Fibroblast of gingiva (primary cell): Measurements from ENCODE around the gene HTRA2.

Experiments
- DNase-seq: peaks from one replicate; pipeline ENCODE4 v3.0.0-alpha.2; 2011; ENCODE audit warnings: low read depth

HTRA2 gene

DNA sequence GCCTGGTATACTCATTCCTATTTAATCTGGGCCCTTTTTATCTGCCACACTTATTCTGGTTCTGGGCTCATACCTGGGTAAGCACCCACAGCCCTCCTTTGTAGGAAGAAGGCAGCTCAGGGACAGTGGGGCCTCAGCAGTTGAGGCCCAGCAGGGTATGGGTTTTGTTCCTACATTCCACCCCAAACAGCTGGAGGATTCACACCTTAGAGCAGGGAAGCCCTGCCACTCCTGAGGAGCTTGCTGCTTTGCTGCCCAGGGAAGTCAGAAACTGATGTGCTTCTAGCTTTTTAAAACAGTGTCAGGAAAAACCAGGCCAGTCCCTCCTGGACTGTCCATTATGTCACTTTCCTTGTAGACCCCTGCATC, 29.2 kb upstream of the HTRA2 start:
- no peak for DNase-seq

DNA sequence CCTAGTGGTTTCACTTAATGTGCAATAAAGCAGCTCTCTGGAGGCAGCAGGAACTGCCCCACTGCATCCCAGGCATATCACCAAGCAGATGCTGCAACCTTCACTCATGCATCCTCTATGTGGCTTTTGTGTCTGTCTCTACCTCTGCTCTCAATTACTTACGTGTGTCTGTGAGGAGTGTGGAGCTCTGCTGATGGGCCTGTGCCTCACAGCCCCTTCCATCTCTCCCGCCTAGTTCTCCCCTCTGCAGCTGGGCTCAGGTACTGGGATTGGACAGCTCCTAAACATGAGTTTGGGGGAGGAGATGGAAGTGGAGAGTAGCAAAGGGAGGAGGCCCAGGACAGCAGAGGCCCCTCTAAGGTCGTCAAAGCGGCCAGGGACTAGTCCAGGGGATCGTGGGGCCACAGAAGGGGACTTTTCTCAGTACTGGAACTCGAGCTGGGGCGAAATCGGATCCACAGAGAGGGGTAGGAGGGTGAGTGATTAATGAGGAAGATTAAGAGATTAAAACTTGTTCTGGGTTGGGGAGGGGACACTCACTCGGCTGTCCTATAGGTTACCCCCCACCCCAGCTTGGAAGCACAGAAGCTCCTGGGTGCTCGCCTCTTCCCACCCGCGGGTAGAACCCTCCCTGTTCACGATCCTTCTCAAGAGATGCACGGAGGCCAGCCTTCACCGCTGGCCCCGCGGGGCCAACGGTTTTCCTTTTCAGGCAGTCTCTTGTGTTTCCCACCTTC, 28.2 kb upstream of the HTRA2 start:
- no peak for DNase-seq

DNA sequence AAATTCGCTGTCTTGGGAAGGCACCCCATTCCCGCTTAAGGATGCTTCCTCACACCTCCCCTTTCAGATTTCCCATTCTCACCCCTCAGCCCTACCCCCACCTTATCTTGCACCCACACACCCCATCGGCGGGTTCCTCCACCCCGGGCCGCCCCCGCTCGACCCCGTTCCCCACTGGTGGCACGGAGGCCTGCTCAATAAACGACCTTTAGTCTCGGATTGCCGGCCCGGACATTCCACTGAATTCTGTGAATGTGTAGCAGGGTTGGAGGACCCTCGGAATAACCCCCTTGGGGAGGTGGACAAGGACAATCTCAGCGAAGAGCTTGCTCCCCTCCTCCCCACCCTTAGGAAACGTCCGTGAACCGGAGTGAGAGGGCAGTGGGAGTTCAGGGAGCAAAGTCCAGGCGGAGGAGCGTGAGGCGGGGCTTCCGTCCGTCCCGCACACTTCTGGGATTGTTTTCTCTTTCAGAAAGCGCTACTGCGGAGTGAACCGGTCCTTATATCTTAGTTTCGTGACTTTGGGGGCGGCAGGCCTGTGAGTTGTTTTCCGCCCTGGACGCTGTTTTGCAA, 27.5 kb upstream of the HTRA2 start:
- DNase-seq = no peak

DNA sequence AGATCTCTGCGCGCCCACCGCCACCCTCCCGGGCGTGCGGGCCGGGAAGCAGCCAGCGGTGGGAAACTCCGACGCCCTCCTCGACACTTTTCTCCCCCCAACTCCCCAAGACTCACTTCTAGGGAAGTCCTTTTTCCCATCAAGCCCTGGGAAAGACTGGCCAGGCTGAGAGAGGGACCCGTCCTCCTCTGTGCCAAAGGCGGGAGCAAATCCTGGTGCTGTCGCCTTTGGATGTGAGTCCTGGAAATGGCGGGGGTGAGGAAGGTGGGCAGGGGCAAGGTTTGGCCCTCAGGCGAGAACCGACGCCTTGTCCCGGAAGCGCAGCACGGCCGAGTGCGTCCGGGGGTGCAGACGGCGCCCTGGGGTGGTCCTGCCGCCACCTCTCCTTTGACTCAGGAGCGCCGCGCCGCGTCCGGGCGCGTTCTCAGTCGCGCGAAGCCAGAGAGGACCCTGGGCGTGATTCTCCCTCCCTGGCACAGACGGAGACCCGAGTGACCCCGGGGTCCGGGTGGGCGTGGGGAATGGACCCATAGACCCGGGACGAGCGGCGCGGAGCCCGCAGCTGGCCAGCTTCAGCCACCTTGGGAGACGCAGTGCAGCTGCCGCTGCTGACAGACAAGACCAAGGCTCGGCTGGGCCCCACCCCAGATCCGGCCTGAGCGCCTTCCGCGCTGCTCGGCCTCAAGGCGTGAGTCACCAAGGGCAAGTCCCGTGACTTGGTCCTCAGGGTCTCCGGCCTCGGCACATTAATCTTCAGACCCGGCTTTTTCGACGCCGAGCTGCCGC, 26.8 kb upstream of the HTRA2 start:
- DNase-seq = peak; percentile 79

DNA sequence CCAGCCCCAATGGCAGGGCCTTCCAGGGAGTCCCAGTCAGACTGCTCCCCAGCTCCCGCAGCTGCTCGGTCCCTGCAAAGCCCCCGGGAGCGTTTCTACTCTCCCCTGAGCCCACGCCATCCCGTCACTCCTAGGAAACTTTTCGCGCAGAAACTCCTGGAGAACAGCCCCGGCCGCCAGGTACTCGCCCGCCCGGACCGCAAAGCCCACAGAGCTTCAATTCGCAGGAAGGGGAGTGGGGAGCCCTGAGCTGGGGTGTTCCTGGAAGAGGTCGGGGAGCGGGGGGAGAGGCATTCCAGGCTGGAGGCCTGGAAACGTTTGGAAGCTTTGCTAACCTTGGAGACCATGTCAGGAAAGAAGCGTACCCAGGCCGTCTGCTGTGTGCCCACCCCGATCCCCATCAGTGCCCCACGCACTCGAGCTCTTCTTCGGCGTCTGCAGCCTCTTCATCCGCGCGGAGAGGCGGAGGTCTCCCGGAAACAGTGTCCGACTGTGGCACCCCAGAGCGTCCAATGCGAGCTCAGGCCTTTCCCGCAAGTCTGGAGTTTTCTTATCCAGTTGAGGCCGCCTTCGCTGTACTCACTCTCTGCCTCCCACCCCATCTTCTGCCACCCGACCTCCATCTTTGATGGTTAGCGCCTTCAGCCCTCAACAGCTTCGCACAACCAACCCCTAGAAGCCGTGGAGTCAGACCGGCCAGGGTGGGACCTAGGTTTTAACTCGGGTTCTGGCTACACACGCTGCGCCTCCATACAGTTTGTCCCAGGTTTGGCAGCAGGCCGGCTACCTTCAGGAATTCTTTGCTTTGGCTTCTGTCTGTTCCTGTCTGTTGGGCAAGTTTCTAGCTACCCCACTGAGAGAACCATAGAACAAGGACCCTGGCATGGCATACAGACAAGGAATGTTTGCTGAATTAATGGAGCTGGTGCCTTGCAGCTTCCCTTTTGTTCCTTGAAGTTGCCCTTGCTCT, 25.9 kb upstream of the HTRA2 start:
- DNase-seq = no peak

DNA sequence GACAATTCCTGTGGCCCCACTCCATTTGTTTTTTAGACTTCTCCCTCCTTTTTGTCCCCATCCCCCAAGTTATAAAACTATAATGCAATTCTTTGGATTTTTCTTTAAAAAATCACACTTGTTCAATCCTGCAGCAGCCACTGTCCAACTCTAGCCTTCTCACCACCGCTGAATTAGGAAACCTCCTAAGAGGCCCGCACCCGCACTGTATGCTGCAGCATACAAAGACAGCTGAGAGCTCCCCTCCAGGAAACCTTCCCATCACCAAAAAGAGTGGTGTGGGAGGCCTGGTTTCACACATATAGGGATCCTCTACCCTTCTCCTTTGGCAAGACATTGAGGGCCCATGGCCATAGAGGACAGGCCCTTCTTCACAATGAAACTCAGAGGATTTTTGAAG, 25.1 kb upstream of the HTRA2 start:
- no peak for DNase-seq

DNA sequence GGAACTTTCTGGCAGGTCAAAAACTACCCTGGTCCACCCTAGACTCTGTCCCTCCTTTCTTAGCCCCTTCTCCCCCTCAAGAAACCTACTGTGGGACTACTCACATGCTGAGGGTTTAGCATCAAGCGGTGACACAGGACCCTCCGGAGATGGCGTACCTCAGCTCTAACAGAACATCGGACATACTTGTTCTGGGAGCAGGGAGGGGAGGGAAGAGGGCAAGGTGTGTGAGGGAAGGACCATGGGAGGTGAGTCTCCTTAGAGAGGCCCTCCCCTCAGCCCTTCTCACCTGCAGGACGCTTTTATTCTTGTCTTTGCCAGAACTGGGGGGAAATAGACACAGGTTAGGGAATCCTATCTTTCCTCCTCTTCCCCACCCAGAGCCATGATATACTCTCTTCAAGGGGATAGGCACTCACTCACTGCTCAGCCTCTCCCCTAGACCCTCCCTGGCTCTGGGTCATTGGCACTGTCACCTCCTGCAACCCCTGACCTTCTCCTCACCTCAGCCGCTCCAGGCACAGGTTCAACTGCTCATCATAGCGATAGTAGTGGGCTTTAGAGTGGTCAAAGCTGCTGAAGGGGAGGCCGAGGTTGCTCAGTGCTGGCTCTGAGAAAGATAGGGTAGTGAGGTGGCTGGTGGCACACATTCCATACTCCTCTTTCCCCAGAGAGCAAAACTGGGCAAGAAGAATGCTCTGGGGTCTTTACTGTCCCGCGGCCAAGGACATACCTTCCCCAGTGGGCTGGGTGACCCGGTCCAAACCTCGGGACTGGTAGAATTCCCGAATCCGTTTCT, 24.1 kb upstream of the HTRA2 start:
- DNase-seq = no peak

DNA sequence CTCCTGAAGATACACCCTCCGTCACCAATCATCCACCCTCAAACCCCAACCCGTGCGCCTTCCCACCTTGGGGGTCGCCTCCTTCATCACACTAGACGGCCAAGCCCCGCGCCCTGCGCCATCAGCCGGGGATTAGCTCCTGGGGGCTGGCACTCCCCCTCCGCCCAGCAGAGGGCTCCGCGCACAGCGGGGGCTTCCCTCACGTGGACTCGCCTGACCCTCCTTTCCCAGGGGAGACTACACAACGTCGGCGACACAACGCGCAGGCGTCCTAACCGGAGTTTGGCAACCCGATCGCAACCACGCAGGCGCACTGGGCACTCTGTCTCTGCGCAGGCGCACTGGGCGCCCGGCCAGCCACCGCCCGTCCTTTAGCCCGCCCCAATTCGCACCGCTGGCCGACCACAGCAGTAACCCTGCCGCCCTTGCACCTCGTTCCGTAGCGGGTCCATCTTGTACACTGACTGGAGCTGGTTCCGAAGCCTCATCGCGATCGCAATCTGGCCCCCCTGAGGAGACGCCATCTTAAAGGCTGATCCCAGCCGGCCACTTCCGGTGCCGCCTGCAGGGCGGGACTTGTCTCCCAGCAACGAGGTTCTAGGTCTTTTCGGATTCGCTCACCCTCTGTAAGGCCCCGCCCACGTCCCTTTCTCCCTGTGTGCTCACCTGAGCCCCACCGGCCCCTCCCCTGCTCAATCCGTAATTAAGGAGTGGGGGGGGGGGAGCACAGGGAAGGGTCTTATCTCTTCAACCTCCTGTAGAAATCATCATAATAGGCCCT, 22.4 kb upstream of the HTRA2 start, which contains the start of gene PCGF1:
Gene PCGF1, minus strand, starts transcription at position 551 of the 781 bp plus-strand sequence. Its CDS starts 27 bp downstream, at position 524.
- peak; percentile 96 for DNase-seq

DNA sequence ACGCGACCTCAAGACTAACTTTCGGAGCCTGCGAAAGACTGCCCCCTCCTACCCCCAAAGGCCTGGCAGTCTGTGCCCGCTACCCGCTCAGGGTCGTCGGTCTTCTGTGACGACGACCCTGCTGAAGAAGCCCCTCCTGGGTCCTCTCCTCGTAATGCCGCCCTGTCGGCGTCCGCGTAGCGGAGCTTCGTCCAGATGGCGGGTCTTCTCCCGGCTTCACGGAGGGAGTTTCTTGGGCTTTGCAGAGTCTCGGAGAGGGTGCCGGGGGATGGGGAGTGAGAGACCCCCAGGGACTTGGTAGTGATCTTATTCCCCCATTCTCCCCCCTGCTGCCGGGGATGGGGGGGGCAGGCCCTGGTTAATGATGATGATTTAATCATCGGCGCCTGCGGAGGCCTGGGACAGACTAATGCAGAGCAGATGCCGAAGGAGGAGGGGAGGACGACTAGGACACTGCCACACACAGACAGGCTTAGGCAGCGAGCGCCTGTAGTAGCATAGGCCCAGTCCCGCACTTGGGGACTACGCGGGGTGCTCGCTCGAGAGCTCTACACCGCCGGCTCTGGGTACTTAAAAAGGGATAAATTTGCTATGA, 21.7 kb upstream of the HTRA2 start:
- DNase-seq = peak; percentile 65

DNA sequence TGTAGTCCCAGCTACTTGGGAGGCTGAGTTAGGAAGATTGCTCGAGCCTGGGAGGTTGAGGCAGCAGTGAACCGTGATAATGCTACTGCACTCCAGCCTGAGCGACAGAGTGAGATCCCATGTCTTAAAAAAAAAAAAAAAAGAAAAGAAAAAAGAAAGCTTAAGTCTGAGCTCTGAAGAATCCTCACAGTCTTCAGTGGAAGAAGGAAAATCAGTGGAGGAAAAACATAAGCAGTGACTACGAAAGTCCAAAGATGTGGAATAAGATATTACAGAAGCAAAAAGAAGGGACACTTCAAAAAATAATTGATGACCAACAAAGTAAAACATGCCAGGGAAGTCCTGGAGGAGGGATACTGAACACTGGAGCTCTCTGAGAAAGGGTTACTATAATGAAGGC, 19.5 kb upstream of the HTRA2 start:
- DNase-seq = no peak

DNA sequence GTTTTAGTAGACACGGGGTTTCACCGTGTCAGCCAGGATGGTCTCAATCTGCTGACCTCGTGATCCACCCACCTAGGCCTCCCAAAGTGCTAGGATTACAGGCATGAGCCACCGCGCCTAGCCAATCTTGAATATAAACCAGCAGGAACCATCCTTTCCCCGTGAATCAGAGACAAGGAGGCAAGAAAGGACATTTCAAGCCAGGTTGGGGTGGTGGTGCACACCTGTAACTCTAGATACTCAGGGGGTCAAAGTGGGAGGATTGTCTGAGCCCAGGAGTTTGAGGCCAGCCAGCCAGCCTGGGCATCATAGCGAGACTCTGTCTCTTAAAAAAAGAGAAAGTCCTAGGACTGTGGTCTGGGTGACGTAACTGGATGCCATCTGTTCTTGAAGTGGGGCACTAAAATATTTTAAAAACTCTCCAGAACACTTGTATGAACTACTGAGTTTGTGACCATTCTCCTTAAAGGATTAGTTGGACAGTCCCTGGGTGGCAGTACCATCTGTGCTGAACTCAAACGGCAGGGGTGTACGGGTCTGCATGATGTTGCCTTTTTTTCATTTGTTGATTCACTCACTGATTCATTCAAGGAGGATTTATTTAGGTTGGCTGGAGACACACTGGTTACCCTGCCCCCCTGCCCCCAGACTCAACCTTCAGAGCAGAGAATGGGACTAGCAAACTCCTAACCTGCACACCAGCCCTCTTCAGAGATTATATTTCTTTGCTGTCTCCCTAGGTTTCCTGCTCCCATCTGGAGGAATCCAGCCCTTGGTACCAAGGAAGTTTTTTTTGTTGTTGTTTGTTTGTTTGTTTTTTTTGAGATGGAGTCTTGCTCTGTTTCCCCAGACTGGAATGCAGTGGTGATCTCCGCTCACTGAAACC, 18.4 kb upstream of the HTRA2 start:
- no peak for DNase-seq

DNA sequence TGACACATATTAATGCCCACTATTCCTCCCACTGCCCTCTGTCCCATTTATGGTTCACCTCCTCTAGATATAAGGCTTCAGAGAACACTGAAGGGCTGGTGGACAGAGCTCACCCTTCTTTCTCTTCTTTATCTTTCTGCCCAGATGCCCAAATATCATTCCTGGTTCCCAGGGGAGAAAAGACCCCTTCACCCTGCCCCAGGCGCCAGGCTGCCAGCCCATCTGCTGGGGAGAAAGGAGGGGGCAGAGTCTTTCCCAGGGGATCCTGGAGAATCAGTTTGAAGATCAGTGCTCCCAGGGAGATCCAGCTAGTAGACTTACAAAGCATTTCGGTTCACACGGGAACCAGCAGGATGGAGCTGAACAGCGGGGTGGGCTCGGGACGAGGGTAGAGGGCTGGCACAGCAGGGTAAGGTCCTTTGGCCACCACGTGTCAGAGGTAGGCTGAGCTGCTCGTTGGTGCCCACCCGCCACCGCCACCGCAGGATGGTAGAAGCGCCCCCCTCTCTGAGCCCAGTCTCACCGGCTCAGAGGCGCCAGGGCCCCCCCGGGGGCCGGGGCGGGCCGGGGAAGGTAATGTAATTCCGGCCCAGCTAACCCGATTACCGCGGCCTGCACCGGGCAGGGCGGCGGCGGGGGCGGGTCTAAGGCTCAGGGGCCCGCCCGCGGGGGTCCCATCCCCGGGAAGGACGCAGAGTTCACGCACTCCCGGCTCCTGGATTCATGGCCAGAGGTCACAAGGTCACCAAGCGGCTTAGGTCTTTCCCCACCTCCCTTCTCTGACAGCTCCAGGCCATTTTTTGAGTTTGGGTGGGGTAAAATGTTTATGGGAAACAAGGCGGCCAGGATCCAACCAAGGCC, 16.8 kb upstream of the HTRA2 start:
- DNase-seq = no peak

DNA sequence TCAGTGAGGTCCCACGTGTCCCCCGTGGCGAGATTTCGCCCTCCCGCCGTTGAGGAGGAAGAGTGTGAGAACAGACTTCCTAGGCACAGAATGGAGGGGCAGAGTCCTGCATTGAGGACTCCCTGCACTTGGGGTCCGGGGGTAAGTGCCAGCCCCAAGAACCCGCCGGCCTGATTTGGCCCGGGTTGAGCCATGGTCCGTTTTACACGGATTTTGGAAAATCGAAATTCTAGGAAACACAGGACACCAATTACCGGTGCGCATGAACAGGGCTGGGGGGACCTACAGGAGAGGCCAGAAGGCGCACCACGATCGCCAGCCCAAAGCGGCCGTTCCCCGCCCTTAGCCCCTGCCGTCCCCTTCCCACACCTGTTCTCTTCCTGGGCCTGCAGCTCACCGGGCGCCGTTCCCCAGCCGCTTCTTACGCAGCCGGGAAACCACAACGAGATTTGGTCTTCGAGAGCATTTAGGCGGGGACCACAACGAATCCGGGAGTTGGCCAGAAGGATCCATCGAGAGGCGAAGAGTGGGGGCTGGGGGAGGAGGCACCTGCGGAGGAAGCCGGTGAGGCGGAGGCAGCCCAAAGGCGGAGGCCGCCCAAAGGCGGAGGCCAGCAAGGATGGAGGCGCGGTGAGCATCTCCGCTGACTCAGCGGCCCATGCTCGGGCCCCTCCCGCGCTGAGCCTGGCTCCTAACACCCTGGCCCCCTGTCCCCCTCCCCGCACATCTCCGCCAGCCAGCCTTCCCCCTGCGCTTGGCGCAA, 15.9 kb upstream of the HTRA2 start:
- DNase-seq = no peak

DNA sequence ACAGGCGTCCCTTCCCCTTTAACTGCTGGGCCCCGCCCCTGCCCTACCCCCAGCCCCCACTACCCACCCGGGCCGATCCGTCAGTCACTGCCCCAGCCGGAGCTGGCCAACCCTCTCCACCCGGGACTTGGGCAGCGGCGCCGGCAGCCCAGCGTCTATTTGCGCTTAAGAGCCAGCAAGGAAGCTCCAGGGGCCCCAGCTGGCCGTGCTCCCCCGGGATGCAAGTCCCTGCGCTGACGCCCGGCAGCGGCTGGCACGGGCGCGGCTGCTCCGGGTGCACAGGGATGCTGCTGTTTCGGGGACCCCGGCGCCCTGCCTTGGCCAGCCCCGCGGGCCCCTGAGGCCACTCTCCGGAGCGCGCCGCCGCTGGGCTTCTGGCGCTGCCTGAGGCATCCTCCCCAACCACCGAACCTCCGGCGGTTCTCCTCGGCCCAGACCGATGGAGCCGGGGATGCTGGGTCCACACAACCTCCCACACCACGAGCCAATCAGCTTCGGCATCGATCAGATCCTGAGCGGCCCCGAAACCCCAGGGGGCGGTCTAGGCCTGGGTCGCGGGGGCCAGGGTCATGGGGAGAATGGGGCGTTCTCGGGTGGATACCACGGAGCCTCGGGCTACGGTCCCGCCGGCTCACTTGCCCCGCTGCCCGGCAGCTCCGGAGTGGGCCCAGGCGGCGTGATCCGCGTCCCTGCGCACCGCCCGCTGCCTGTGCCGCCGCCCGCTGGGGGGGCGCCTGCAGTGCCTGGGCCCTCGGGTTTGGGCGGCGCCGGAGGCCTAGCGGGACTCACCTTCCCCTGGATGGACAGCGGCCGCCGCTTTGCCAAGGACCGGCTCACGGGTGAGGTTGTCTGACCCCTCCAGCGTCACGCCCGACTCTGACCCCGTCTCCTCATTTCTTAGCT, 15.1 kb upstream of the HTRA2 start, which contains the start of gene TLX2:
Gene TLX2, plus strand, starts transcription at position 83 of the 903 bp plus-strand sequence. Its CDS starts 357 bp downstream, at position 440.
- no peak for DNase-seq

DNA sequence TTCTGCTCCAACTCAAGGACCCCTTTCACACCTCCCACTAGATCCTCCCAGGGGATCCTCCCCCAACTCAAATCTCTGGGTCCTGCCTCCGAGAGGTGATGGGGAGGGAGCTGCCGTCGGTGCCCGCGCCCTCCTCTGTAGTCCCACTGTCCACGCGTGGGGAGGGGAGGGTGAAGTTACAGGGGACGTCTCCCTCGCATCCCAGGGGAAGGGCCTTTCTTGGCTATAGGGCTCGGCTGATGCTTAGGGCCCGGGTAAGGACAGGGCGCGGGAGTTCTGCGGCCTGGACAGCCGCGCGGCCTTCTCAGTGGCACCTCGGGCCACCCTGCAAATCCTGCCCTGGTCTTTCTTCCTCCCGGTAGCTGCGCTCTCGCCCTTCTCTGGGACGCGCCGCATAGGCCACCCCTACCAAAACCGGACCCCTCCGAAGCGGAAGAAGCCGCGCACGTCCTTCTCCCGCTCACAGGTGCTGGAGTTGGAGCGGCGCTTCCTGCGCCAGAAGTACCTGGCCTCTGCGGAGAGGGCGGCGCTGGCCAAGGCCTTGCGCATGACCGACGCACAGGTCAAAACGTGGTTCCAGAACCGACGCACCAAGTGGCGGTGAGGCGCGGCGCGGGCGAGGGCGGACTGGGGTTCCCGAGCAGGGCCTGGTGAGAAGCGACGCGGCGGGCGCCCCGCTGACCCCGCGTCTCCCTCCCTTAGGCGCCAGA, 14.3 kb upstream of the HTRA2 start:
- DNase-seq = no peak
